ENCODE measurements around the gene TRDN.
A peak's percentile ranks its signal among the peaks of the same experiment; 100 is the strongest.
"Not testable (repeated sequence)": the region's sequence is repeated elsewhere in the genome, so short reads cannot be mapped to it uniquely, and the experiment has no call there.

The TRDN gene

DNA sequence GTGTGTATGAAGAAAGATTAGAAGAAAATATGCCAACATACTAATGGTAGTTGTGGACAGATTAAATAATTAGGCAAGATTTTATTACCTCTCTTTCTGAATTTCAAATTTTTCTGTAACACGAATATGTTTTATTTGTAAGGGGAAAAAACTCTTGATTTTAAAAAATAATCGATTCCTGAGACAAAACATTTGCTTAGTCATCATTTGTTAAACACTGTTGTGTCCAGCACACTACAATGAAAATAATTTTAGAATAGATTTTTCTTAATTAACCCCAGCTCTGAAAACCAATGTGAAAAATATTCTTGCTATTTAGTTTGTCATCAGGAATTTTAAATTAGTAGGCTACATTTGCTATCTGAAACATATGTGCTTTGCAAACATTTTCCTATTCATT lies 253.0 kb downstream of the TRDN start:
- no peak for DNase-seq

DNA sequence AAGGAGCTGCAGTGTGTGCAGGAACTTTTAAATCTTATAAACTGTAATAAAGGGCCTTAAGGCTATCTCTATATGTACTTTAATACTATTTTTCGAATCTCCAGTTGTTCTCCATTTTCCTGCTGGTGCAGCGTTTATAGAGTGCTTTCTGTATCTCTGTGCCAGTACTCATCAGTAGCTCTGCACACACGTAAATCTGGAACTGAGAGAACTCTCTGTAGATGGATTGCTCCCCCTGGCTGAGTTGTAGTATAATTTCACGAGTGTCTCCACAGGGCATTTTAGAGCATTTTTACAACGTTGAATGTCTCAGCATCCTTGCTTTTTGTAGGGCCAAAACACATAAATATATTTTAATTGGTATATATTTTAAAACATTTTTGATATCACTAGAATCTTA lies 256.5 kb downstream of the TRDN start:
- peak; percentile 2 for DNase-seq

DNA sequence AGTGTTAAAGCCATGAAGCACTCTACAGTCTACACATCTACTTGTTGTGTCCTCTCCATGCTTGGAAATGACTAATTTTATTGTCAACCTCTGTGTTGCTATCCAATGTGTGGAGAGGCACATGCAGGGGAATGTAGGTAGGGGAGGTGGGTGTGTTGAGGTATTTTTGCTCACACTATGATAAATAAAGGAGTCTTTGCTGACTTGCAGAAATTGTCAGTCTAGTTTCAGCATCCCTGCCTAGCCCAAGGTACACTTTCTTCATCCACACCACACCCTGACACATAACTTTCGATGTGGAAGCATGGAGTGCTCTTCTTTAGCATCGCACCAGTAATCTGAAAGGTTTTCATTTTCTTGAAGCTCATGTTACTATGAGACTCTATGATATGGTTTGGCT lies 264.0 kb downstream of the TRDN start:
- DNase-seq, result no peak

DNA sequence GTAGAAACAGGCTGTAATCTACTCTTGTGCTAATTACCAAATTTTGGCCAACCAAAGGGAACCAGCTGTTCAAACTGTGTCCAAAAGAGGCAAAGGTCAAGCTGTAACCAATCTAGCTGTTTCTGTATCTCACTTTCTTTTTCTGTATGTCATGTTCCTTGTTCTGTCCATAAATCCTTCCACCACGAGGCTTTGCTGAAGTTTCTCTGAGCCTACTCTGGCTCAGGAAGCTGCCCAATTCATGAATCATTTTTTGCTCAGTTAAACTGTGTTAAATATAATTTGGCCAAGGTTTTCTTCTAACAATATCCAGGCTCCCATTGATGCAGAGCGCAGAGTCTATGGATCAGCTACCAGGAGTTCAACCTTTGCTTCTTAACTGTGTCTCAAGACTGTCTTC lies 272.8 kb downstream of the TRDN start:
- no peak for DNase-seq

DNA sequence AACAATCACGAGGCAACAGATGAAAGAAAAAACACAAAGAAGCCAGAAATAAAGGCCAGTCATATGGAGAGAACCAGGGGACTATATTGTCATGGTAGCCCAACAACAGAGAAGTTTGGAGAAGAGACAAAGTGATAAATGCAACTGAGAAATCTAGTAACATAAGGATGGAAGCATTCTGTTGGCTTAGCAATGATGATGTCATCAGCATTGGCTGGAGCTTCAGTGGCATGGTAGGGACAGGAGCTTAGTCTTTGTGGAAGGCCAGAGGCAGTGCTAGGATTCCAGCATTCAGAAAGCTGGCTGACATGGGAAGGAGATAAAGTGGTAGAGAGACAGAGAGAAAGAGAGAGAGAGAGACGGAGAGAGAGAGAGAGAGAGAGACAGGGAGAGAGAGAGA lies 276.4 kb downstream of the TRDN start:
- DNase-seq, result no peak

DNA sequence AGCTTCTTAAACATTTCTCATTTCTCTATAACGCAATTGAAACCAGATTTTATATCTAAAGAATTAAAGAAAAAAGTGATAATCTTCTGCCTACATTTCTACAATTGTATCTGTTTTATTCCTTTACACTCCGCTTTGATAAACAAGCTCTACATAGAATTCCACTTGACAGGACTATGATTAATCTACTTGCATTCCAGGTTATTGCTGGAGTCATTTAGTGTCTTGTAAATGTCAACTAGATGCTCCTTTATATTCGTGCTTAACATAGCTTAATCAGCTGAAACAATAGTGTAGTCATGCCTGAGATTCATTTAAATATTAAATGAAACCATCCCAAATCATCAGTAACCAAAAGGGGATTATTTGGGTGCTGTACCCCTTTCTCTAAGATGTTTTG lies 284.0 kb downstream of the TRDN start:
- no peak for DNase-seq

DNA sequence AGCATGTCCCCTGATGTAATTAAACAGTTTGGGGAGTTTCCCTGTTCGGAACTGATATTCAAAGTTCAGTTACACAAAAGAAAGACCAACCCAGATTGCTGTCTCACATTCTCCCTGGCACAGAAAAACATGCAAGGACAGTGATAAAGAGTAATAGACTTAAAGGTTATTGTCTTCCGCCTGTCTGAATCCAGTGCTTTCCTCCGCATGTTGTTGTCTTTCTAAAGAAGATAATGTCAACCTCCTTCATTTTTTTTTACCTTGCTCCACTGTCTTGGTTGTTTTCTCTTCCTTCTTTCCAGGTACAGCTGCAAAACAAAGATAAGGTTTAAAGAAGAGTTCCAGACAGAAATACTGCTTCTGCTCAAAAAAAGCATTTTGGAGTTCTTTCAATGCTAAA lies 284.5 kb downstream of the TRDN start:
- no peak for DNase-seq

DNA sequence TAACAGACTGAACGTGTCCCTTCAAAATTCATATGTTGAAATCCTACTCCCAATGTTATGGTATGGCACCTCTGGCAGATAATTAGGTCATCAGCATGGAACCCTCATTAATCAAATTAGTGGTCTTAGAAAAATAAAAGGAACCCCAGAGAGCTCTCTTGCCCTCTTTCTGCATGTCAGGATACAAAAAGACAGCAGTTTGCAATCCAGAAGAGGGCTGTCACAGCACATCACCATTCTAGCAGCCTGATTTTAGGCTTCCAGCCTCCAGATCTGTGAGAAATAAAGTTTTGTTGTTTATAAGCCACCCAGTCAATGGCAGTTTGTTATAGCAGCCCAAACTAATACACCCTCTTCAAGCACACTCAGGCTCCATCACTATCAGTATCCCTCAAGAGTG lies 292.9 kb downstream of the TRDN start:
- DNase-seq, result no peak

DNA sequence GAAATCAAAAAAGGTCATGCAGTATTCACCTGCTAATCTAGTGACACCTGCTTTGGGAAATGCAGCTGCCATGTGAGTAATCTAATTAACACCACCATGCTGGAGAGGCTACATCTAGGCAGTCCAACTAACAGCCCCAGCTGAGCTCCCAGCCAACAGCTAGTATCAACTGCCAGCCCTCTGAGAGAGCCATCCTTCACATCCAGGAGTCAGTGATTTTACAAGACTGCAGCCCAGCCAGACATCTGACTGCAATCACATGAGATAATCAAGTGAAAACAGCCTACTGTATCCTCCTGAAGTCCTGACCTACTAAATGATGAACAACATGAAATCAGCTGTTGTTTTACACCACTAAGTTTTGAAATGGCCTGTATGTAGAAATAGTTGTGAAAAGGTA lies 298.4 kb downstream of the TRDN start:
- DNase-seq, result no peak

DNA sequence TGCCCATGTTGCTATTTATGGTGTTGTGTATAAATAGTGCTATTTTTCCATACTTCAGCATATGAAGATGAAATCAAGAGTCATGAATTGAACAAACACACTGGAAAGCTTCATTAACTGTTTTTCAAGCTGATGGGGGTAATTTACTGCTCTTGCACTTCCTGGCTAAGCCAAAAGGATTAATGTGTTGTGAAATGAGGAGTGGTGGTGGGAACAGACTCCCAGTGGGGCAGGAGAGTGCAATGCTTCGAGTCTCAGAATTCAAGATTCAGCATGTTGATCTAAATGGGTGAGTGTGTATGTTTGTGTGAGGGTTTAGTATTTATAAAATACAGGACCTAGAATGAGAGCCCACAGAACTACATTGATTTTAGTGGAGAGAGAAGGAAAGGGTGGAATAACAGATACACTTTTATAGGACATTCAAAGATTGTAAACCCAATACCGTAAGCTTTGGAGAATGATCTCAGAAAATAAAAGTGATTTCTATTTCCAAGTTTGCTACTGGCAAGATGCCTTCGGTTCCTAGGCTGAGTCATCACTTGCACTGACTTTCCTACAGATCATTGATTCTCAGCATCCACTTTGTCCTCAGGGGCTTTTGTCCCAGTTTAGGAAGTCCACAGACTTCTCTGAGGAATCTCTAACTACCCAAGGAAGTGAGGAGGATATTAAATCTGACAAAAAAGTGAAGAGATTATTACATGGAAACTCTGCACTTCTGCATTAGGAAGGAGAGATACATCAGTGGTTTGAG lies 303.6 kb downstream of the TRDN start:
- no peak for DNase-seq

DNA sequence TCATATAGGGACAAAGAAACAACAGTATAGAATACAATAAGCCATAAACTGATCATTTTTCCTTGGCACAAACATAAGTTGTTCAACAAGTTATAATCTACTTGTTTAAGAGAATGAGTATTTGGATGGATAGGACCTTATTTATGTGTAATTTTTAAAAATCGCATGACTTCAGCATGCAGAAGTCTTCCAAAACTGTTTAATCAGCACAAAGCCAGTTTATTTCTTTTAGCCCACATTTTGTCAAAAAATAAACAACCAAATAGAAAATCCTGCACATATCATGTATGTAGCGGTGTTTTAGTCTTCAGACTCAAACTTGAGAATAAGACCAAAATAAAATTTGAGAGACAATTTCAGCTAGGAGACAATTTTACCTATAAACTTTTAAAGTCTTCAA lies 304.7 kb downstream of the TRDN start:
- DNase-seq, result no peak

DNA sequence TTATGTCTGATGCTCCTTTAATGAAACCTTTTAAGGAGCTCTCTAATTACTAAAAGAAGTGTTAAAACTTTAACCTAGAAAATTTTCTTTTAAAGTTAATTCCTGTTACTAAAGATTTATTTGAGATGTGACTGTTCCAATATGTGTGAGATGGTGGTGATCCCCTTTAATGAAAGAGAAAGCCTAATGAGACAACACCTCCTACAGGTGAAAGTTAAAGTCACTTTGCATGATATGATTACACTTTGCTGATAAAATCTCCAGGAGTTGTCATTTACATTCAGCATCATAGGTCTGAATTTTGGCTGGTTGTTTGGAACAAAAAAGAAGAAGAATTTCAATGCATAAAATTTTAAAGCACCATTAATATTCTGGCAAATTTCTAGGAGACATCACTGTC lies 307.4 kb downstream of the TRDN start:
- DNase-seq, result no peak

DNA sequence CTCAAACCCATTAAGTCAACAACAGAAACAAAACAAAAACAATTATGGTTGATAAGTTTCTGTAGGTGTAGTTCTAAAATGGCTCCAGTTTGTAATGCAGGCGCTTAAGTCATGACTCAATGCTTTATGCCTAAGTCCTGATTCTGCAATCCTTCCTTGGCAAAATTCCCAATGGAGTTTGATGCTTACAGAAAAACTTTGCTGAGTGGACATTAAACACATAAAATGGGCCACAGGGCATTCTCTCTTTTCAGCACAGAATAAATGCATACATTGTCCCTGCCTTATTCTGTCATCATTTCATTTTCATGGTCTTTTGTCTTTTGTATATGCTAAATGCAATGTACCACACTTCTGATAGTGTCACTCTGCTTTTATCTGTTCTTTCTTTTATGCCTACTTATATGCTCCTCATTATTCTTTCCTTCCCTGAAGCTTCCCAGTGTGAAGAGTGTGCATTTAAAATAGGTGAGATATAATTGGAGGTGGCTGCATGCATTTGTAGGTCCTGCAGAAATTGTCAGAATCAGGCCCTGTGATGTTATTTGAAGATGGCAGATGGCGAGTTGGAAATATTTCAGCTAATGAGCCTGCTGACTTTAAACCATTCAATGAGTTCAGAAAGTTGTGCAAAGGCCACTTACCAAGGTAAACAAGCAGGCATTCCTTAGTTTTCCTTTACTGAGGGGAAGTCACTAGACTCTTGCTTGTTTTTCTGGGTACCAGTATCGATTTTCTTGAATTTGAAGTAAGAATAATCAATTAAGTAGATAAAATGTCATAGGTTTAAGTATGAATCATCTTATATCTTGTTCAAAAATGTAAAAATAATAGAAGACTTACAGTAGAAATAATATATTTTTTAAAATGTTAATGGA lies 313.1 kb downstream of the TRDN start:
- DNase-seq, result peak; percentile 1

DNA sequence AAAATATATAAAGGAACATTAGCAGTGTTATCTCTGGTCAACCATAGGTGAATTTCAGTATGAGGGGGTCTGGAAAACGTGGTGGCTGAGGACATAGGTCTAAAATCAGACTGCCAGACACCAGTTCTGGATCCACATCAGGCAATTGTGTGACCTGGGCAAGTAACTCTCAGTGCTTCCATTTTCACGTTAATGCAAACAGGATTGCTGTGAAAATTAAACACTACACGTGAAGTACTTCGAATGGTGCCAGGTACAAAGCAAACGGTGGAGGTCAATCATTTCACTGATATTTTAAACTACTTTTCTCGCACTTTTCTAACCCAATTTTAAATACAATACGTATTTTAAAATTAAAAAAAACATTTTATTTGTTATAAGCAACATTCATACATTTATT lies 315.7 kb downstream of the TRDN start:
- no peak for DNase-seq

DNA sequence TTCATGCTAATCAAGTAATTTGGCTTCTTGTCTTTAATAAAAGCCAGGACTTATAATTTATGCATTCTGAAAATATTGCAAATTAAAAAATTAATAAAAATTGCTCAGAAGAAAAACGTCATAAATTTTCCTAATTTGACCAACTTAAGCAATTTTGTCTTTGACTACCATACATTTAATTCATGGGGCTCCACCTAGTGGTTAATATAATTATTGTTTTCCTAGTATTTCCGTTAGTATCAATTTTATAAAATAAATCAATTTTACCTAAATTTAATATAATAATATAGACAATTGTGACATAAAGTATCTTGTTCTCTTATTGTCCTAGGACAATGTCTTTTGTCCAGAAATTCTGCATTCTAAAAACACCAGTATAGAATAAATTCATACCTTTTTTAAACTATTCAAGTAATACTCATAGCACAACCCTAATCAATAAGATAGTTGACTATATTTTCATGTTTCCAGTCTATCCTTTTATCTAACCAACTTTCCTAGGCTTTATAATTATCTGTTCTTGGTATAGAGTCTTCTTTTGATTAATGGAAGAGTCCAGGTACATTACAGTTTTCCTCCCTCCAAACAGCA lies 319.9 kb downstream of the TRDN start:
- DNase-seq, result peak; percentile 2

DNA sequence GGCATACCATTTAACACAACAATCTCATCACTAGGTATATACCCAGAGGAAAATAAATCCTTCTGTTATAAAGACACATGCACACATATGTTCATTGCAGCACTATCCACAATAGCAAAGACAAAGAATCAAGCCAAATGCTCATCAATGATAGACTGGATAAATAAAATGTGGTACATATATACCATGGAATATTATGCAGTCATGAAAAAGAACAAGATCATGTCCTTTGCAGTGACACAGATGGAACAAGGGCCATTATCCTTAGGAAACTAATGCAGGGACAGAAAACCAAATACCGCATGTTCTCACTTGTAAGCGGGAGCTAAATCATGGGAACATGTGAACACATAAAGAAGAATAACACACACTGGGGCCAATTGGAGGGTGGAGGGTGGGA lies 322.3 kb downstream of the TRDN start:
- DNase-seq, result not testable (repeated sequence)

DNA sequence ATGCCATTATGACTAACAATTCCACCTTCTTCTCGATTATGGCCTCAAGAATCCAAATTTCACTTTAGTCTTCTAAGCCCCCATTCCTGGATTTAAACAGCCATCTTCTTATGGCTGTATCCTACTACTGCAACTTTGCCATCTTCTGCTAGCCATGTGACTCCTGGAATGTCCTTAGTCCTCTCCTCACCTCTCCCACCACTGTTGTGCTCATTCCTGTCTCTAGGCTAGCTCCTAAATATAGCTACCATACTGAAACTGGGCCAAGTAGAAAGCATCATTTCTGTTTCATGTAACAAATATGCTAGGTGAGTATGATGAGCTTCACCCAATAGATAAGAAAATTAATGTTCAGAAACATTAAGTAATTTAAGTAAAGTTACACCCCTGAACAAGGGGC lies 327.6 kb downstream of the TRDN start:
- no peak for DNase-seq

DNA sequence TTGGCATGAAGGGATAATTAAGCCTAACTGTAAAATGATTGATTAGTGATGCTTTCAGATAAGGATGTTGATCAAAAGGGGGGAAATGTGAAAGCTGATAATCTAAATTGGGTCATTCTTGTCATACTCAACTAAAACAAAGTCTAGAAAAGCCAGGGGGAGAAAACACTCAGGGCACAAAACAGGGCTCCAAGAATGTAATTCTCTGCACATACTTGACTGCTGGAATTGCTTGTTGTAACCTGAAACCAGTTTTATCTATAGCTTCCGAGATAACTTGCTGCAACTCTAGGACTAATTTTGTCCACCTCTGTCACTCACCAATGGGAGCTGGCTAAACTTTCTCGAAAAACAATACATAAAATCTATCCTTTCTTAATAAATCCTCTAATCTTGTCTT lies 330.4 kb downstream of the TRDN start:
- DNase-seq, result no peak

DNA sequence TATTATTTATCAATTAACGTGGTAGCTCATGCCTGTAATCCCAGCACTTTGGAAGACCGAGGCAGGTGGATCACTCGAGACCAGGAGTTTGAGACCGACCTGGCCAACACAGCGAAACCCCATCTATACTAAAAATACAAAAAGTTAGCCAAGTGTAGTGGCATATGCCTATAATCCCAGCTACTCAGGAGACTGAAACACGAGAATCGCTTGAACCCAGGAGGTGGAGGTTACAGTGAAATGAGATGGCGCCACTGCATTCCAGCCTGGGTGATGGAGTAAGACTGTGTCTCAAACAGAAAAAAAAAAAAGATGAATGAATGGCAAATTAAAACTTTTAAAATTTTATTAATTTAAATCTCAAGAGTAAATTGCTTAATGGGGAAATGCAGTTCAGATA lies 341.1 kb downstream of the TRDN start:
- no peak for DNase-seq

DNA sequence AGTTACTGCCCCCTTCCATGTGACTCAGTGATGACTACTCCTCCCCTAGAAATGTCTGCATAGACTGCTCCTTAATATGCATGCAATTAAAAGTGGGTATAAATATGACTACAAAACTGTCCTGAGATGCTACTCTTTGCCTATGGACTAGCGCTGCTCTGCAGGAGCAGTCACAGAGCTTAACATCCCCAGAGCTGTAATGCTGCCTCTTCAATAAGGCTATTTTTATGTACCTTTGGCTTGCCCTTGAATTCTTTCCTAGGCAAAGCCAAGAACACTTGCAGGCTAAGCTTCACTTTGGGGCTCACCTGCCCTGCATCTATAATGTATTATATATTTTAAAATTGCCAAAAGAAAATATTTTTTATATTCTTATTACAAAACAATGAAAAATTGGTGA lies 341.6 kb downstream of the TRDN start:
- no peak for DNase-seq

DNA sequence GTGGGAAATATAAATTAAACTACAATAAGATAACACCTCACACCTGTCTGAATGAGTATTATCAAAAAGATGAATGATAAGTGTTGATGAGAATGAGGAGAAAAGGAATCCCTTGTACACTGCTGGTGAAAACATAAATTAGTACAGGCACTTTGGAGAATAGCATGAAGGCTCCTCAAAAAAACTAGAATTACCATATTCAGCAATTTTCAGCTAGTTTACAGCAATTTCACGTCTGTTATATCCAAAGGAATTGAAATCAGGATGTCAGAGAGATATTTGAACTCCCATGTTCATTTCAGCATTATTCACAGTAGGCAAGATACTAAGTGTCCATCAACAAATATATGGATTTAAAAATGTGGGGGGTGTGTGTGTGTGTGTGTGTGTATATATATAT lies 348.1 kb downstream of the TRDN start:
- no peak for DNase-seq

DNA sequence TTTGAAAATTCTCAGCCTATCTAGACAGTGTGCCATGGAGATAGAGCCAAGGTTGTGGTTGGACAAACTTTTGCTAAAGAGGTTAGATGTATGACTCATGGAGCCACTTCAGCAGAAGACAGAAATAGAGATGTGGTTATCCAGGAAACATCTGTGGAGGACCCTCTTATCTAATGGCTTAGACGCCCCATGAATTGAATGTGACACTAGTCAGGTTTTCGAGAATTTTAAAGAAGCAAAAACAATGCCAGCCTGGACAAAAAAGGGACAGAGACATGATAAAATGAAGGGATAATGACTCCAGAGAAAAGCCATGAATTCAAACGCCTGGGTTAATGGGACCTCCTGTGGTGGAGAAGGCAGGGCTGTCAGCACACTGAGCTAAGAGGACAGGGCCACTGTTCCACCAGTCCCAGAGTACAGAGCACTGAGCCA lies 360.2 kb downstream of the TRDN start:
- no peak for DNase-seq

DNA sequence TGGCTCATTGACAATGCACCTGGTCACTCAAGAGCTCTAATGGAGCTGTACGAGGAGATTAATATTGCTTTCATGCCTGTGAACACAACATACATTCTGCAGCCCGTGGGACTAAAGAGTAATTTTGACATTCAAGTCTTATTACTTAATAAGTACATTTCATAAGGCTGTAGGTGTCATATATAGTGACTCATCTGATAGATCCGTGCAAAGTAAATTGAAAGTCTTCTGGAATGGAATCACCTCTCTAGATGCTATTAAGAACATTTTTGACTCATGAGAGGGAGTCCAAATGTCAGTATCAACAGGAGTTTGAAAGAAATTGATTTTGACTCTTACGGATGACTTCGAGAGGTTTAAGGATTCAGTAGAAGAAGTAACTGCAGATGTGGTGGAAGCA lies 372.8 kb downstream of the TRDN start:
- no peak for DNase-seq

DNA sequence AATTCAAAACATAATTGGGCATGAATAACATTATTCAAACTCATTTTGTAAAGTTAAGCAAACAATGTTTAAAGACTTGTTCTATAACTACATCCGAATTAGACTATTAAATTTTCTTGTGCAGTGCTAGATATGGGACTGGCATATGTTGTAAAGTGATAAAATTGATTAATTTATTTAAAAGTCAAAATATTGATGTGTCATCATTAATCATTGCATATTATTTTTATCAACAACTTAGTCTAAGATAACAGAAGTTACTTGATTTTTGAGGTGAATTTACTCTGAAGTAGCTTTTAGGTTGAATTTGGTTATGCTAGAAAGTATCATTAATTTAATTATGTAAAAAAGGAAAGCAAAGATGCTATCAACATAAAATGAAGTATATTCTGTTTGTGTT lies 396.1 kb downstream of the TRDN start:
- no peak for DNase-seq

All from fibroblast of skin of scalp (primary cell).